ENCODE measurements around the gene SLC25A51.

SLC25A51 gene, protein sequence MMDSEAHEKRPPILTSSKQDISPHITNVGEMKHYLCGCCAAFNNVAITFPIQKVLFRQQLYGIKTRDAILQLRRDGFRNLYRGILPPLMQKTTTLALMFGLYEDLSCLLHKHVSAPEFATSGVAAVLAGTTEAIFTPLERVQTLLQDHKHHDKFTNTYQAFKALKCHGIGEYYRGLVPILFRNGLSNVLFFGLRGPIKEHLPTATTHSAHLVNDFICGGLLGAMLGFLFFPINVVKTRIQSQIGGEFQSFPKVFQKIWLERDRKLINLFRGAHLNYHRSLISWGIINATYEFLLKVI

DNA sequence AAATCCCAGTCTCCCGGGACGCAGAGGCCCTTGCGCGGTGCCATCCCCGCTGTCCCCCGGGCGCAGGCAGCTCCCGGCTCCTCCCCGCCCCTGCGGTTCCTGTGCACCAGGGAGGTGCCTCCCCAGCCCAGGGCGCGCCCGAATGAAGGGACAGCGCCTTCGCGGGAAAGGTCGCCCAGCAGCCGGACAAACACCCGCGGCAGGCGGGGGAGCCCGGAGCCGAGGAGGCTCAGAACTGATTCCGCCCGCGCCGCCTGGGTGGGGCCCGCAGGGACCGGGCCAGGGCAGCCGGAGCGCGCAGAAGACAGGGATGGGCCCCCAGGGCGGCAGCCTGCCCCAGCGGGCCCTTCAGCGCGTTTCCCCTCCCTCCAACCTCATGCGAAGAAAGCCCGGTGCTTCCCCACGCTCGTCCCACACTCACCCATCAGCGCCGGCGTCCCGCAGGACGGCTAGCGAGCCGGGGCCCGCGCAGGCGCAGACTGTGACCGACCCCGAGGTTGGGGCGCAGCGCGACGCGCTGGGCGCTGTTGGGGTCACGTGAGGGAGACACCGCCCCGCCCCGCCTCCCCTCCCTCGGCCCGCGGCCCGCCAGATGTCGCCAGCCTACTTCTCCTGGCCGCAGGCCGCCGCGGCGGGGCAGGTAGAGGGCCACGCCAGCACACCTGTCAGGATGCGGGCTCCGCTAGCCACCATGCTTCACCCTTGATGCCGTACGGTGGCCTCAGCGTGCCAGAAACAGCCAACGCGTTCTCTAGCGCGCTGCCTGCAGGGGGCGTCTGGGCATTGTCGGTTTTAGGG lies at the start of gene SLC25A51:
Gene SLC25A51, minus strand, starts transcription at position 481 of the 798 bp plus-strand sequence. CDS start 15,577 bp downstream, outside the sequence.
- DNase-seq (ENCODE audit: low spot score) = peak; percentile 93

DNA sequence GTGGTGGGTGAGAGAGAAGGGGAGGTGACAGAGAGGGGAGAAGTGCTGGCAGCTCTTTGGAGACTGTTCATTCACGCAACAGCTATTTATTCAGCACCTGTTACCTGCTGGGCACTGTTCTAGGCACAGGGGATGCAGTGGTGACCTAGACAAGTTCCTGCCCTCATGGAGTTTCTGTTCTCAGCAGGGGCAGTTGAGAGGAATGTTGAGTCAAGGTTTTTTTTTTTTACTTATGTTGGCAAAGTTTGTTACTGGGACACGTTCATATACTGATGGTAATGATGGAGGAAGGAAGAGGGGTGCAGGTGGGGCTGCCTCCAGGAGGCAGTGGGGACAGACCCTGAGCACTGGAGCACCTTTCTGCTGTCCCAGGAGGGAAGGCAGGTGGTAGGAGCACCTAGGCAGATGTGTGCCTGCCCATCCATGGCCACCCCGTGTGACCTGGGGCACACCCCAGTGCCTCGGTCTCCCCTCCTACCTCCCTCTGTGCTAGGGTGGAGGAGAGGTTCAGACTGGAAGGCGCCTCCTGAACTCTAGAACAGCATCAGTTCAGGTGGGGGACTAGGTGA lies 49.4 kb upstream of the SLC25A51 start:
- no peak for DNase-seq (ENCODE audit: low spot score)

DNA sequence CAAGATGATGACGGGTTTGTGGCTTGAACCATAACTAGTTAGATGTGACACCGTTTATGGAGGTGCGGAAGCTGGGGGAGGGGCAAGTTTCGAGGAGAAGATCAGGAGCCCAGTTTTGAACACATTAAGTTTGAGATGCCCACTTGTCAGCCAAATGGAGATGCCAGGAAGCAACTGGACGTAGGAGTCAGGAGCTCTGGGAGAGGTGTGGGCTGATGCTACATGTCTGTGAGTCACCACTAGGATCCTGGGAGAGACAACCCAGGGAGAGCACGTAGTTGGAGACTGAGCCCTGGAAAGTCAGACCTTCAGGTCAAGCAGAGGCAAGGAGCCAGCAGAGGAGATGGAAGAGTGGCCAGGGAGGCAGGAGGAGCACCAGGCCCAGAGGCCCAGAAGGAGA lies 48.8 kb upstream of the SLC25A51 start:
- DNase-seq (ENCODE audit: low spot score) = no peak

DNA sequence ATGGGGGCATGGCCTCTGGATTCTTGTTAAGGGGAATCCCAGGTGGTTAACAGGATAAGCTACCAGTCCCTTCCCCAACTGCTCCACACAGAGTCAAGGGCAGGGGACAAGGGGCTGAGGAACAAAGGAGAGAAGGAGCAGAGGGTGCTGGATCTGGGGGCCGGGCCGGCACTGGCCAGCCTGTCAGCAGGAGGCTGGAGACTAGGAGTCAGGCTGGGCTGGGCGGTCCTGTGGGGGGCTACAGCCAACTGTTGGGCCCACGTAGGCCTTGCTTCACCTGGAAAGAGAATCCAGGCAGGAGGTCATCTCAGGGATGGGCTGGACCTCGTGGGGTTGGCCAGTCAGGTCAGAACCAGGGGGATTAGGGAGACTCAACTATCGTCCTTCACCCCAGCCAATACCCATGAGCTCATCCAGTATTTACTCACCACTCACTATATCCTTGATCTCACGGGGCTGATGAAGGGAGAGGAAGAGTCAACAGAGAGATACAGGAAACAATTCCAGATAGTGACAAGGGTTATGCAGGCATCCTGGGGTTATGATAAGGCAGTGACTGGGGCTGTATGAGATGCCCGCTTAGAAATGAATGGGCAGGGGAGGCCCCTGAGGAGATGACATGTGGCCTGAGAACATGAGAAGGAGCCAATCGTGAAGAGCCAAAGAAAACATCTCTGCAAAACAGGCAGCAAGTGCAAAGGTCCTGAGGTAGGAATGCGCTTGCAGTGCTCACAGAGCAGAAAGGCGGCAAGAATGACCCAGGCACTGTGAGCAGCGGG lies 47.9 kb upstream of the SLC25A51 start:
- DNase-seq (ENCODE audit: low spot score) = no peak

DNA sequence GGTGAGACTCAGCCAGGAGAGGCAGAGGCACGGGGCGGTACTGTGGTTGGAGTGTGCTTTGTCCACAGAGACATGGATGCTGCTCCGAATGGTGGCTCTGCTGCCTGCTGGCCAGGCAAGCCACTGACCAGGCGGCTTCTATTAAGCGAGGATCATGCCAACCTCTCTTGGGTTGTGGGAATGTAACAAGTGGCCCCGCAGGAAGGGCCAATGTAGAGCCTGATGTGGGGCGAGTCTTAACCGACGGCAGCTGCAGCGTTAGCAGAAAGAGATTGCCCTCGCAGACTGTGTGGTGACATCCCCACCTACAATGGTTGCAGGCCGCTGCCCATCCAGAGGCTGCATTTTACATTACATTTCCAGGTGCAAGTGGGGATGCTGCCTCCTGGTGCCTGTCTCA lies 46.6 kb upstream of the SLC25A51 start:
- DNase-seq (ENCODE audit: low spot score) = no peak

DNA sequence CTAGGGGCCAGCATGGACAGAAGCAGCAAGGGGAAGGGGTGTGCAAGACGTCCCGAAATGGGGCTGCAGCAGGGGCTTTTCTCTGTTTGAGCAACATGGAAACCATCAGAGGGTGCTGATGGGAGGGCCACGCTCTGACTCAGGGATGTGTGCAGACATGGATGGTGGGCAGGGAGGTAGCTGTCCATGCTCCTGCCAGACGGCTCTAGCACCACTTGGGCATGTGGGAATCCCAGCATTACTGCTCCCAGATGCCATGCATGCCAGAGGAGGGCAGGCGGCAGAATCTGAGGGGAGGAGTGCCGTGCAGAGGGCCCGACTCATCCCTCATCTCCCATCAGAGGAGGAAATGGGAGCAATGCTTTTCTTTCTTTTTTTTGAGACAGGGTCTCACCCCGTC lies 45.6 kb upstream of the SLC25A51 start:
- DNase-seq (ENCODE audit: low spot score) = no peak

DNA sequence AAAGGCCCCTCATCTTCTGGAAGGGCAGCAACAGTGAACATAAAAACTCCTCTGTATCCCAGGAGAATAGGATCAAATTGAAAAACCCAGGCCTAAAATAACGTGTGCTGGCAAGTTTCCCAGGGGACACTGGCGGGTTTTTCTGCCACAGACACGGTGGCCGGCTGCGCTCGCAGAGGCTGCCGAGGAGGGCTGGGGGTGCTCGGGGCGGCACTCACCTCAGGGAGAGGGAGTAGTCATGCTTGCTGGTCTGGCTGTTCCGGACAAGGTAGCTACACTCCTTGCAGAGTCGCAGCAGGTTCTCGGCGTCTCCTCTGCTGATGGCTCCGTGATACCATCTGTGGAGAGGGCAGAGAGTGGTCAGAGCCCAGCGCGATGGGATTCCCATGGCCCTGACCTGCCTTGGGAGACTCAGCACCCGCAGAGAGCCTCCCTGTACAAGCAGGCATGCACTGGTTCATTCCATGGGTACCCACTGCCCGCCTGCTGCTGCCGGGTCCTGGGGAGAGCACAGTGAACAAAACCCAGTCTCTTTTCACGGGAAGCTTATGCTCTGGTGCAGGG lies 44.6 kb upstream of the SLC25A51 start:
- no peak for DNase-seq (ENCODE audit: low spot score)

DNA sequence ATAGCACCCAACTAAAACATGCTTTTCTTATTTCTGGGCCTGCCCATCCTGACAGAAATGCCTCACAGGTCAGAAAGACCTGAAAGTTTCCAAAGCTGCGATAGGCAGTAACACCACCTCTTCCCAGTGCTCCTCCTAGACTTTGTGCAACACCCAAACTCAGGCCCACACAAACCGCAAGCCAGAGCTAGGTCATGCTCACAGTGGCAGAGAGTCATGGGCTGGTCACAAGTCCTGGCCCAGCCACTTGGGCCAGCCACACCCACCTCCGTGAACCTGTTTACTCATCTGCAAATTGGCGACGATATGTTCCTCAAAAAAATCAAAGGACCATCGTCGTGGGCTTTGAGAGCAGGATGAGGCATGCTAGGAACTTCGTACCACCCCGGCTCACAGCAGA lies 44.0 kb upstream of the SLC25A51 start:
- no peak for DNase-seq (ENCODE audit: low spot score)

DNA sequence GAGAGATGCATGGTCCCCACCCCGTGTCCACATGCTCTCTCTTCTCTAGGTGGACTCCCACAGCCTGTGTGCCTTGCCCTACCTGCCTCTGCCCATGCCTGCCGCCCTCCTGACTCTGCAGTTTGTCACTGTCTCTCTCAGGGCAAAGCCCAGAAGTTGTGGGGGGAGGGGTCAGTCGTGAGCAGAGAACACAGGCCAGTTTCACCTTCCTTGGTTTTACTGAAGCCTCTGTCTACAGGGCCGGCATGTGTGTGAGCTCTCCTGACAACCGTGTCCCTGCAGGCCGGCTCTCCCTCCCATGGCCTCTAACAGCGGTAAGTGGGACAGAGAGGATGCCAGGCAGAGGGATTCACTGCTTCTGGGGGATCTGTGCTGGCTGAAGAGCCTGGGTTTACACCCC lies 43.5 kb upstream of the SLC25A51 start:
- no peak for DNase-seq (ENCODE audit: low spot score)

DNA sequence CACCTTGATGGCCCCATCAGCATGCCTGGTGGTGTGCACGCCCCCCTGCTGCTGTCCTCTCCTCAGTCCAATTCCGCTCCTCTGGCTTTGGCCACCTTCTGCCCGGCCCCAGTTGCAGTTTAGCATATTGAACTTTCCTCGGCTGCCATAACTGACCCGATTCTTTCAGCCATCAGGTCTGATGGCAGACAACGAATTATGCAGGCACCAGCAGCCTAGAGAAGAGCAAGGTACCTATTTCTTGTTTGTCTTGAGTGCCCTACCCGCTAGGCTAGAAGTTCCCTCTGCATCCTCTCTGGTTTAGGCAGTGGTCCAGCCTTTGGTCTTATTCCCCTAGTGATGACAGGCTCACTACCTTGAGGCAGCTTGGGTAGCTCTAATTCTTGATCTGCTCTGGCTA lies 43.0 kb upstream of the SLC25A51 start:
- no peak for DNase-seq (ENCODE audit: low spot score)

DNA sequence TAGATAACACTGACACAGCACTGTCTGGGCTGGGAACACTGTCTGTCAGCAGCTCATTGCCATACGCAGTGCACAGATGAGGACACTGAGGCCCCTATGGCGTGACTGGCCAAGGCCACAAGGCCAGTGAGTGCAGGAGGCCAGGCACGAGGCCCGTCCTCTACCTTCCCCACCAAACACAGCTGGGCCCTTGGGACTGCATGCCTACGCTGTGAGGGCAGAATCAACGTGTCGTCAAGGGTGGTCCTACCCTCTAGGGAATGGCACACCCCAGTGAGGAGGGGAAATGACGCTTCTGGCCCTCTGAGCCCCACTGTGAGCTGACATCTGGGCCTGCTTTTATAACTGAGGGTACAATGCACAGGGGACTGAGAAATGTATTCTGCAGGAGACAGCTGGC lies 42.1 kb upstream of the SLC25A51 start:
- DNase-seq (ENCODE audit: low spot score) = no peak

DNA sequence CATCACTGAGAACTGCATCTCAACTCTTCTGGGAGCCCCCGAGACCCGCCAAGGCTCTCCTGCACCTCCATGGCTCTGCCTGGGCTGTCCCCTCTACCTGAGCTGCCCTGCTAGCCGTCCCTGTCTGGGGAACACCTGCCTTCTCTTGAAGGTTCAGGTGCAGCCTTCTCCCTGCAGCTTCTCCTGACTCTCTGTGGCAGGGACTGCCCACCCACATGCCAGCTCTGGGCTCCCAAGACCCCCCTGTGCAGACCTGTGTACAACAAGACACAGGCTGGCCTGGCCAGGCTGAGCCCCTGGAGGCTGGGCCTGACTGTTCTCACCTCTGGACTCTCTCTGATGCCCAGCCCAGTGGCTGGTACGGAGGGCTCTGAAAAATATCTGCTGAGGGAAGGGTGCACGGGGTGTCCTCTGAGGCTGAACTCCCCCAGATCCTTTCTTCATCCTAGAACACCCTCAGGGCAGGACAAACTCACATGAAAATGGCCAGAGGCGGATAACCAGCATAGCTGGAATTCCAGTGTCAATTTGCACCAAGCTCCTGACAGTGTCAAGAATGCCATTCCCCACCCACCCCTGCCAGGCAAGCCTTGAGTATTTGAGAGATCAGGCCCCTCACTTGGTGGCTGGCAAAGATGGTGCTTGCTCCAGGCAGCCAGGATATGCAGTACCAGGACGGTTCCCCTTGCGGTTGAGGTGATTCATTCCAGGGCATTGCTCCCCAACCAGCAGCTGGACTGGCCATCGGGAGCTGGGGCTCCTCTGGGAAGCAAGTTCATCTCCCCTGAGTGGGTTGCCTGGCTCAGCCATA lies 40.9 kb upstream of the SLC25A51 start:
- DNase-seq (ENCODE audit: low spot score) = no peak

DNA sequence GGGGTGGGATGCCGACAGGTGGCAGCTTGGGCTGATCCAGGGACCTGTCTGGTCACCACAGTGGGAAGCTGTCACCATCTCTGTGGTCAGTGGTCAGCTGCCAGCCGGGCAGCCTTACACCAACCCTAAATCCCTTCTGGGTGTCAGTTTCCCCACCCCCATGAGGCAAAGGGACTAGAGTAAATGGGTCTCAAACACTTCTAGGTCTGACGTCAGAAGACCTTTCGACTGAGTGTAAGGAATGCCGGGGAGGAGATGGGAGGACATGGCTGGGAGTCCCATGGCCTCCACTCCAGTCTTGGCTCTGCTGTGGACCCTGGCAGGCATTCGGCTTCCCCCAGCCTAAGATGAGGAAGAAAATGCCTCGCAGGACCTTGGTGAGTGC lies 40.3 kb upstream of the SLC25A51 start:
- DNase-seq (ENCODE audit: low spot score) = no peak

DNA sequence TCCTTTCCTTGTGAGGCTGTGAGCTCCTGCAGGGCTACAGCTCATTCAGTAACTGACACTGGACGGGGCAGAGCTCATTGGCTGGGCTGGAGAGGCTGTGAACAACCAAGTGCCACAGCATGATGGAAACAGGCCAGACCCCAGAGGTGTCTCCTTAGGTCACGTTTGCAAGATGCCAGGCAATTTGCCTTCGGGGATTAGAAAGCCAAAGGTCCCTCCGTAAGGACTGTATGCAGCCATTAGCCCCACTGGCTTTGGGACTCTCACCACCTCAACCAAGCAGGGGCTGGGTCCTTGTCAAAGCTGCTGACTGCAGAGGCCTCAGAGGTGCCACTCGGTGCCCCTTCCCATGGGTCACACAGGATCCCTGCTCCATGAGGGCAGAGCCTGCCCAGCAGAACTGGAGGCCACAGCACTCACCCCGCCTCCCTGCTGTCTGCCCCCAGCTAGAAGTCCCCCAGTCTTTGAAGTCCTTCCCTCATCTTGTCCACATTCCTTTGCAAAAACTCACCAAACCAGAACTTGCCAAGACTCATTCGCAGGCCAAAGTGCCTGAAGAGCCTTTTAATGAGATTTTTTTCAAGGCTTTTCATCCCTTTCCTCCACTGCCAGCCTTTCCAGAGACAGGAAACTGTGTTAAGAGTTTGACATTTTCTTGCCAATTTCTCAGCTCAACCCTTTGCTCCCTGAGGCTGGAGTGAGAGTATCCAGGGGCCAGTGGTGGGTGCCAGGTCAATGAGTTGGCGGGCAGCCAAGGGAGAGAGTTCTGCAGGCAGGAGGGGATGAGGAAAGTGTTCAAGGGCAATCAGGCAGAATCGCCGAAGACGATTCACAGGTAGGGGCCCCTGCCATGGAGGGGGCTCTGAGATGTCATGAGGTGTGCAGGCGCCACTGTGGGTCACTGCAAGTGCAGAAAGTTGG lies 39.7 kb upstream of the SLC25A51 start:
- no peak for DNase-seq (ENCODE audit: low spot score)

DNA sequence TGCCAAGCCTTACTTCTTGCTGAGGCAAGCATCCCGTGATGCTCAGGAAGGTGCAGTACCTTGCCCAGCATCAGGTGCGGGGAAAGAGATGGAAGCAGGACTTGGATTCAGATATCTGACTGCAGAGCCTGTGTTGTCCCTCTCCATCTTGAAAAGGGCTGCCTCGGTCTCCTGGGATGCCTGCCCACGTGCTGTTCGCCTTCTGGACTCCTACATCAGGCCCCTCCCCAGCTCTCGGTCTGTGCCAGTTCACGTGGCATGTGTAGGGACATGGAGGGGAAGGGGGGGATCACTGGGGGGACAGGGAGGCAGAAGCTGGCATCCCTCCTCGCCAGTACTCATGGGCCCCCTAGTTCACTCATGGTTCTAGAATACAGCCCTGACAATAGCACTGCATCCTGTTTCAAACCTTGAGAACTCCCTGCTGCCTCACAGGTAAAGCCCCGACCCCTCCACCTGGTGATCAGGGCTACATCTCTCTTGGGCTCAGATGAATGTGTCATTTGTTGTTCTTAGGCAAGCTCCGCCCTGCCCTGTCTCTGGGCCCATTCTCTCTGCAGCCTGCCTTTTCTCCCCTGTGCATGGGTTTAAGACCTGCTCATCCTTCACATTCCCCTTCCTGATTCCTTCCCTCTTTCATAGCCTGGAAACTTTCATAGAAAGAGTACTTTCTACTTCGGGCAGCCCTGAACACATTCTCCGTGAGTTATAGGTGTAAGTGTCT lies 38.9 kb upstream of the SLC25A51 start:
- DNase-seq (ENCODE audit: low spot score) = no peak

DNA sequence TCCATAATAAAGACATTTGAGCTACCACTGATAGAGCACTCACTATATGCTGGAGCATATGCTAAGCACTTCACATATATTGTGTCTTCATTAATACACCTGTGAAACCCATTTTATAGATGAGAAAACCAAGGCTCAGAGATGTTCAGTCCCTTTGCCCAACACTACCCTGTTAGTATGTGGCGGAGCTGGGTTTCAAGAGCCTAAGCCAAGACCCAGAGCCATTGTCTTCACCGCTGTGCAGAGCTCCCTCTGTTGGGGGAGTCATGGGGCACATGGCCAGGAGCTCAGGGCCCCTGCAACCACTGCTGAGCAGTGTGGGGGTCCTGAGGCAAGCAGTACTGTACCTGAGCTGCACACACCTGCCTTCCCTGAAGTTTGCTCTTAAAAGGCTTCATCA lies 37.3 kb upstream of the SLC25A51 start:
- DNase-seq (ENCODE audit: low spot score) = no peak

DNA sequence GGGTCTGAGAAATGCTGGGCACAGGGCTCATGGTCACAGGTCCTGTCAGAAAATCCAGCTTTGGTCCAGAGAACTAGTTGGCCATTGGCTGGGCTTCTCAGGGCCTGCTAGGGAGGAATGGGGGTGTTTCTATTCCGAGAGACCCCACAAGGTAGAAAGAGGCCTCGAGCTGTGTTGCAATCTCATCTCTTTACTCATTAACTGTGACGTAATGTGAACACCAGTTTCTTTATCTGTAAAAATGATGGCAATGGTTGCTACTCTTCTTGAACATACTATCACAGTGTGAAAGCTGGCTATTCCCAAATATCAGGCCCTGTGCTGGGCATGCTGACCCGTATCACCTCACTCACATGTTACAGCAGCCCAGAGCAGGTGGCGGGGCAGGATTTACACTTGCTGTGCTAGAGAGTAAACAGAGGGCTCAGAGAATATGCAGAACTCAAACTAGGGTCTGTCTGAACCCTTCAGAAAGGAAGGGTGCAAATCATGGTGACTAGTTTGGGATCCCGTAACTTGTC lies 35.7 kb upstream of the SLC25A51 start:
- DNase-seq (ENCODE audit: low spot score) = no peak

DNA sequence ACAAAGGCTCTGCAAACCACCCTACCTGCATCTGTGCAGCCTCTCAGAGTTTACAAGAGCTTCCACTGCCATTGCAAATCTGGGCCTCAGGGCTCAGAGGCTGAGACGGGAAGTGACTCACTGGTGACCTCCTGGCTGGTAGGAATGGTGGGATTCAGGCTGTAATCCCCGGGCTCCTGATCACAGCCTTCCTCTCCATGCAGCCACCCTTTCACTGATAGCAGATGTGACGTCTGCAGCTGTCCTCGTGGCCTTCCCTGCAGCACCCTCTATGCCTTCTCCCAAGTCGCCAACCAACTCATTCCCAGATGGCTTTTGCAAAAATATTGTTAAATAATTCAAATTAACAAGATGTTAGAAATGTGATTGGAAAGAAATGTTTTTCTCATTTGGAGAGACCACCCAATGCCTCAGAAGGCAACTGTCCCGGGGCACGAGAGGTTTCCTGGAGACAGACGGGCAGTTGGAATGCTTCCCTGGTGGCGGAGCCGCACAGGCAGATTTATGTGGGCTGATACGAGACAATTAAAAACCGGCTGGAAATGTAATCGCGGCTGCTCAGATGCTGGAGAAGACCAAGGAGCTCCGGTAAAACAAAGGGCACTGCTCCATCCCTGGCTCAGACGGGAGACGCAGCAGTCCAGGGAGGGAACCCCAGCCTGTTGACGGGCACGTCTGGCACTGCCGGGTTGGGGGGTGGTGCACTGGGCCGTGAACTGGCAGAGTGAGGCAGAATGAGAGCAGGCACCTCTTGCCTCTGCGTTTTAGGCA lies 34.4 kb upstream of the SLC25A51 start:
- DNase-seq (ENCODE audit: low spot score) = no peak

DNA sequence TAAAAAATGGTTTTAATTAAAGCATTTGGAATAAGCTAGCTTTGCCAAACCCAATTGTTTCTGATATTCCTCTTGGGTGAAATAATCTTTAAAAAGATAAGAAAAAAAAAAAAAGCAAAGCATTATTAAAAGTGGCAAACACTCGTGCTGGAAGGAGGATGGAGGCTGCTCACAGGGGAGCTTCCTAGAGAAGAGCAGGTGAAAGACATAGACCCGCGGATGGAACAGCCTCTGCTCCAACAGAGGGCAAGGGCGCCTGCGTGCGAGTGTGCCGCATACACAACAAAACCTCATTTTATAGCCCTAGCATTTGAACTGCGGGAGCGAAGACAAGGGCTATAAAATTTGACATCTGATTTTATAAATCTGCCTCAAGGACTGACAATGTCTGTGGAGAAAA lies 33.4 kb upstream of the SLC25A51 start:
- DNase-seq (ENCODE audit: low spot score) = no peak

Data from LoVo (cell line).